NCI-H146 treated with DMSO at 0.1 percent for 48 hours (cell line): ENCODE measurements around the gene CYREN.
"Not testable (repeated sequence)": the region's sequence is repeated elsewhere in the genome, so short reads cannot be mapped to it uniquely, and the experiment has no call there.

Source experiments
- DNase-seq: peaks from one replicate; lab custom pipeline; 2025; ENCODE audit not compliant: unreplicated experiment; lab: John Stamatoyannopoulos, UW

Gene CYREN

DNA sequence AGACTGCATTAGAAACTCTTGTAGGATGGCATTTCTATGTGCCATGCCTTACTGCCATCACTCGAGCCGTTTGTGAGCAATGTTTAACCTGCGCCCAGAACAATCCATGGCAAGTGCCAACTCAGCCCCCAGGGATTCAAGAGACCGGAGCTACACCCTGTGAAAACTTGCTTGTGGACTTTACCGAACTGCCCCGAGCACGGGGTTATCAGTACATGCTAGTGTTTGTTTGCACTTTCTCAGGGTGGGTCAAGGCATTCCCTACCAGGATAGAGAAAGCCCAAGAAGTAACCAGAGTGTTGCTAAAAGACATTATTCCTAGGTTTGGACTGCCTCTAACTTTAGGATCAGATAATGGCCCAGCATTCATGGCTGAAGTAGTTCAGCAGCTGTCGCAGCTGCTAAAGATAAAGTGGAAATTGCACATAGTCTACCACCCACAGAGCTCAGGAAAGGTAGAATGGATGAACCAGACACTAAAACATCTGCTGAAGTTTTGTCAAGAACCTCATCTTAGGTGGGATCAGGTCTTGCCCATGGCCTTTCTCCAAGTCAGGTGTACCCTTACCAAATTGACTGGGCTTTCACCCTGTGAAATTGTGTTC is 8.9 kb upstream of the CYREN start:
- DNase-seq, result no peak

DNA sequence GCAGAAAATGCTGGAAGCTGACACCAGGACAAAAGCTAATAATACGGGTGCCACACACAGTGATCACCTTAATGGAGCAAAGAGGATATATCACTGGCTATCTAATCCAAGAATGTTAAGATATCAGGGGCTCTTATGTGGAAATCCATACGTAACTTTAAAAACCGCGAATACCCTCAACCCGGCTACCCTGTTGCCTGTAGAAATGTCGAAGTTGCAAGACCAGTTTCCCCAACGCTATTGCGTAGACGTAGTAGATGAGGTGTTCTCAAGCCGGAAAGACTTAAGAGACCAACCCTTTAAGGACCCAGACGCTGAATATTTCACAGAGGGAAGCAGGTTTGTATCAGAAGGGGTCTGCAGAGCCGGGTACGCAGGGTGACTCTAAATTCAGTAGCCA is 7.9 kb upstream of the CYREN start:
- DNase-seq, result no peak

DNA sequence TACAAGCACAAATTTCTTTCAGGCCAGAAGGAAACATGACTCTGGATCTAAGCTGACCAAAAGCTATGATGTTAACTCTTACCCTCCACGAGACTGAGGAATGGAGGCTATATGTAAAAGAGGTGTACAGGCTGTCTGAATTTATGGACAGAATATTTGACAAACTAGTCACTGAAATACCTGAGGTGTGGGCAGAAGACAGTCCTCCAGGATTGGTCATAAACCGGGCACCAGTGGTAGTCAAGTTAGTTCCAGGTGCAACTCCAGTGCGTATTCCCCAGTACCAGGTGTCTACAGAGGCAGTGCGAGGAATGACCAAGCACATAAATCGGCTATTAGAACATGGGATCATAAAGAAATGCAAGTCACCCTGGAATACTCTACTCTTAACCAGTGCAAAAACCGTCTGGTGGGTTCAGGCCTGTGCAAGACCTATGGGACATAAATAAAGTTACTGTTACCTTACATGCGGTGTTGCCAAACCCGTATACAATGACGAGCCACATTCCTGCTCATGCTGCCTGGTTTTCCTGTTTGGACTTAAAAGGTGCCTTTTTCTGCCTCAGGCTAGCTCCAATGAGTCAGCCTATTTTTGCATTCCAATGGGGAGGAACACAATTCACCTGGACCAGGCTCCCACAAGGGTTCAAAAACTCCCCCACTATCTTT is 6.7 kb upstream of the CYREN start:
- DNase-seq, result no peak

DNA sequence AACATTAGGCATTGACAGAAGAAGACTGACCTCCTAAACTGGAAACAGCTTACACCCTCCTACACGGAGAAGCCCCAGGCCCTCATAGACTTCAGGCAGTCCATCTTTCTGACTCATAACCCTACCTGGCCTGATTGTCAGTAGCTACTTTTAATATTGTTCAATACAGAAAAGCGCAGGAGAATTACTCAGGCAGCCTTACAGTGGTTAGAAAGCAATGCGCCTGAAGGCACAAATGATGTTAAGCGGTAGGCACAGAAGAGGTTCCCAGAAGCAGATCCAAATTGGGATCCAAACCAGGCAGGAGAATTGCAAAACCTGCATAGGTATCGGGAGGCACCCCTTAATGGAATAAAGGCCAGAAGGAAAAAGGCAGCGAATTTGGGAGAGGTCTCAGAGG is 5.4 kb upstream of the CYREN start:
- DNase-seq, result no peak

DNA sequence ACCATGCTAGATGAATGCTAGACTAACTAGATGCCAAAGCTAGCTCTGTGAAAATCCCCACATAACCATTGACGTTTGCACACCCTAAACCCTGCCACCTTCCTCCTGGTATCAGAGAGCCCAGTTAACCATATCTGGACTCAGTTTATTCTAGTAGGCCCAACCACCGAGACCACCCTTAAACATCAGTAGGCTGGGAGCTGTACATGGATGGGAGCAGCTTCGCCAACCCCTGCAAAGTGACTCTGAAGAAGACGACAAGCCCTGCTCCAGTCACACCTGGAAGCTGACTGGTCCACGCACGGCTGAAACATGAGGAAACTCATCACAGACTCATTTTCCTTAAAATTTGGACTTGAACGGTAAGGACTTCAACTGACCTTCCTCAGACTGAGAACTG is 4.4 kb upstream of the CYREN start:
- no peak for DNase-seq

DNA sequence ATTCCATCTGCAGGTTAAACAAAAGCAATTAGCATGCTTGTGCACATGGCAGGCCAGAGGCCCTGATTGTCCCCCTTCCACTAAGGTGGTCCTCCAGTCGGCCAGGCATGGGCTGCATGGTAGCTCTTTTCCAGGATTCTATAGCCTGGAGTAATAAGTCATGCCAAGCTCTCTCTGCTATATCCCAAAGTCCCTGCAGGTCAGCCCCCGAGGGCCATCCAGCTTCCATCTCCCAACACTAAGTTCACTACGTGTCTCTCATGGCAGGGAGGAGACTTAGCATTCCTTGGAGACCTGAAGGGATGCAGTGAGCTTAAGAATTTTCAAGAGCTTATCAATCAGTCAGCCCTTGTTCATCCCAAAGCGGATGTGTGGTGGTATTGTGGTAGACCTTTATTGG is 3.4 kb upstream of the CYREN start:
- DNase-seq, result not testable (repeated sequence)

DNA sequence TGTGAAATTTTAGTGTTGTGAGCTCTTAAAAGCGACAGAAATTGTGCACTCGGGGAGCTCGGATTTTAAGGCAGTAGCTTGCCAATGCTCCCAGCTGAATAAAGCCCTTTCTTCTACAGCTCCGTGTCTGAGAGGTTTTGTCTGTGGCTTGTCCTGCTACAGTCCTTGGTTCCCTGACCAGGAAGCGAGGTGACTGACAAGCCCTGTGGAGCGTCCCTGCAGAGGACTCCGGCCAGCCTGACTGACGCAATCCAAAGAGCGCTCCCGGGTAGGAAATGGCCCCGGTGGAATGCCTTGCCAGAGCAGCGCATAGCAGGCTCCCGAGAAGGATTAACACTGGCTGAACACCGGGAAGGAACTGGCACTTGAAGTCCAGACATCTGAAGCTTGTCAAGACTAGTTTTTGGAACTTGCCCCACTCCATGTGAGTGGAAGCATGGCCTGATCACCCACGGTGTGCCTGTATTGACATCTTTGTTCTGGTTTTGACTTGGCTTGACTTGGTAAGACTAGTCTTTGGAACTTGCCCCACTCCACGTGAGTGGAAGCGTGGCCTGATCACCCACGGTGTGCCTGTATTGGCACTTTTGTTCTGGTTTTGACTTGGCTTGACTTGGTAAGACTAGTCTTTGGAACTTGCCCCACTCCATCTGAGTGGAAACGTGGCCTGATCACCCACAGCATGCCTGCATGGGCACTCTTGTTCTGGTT is 1.2 kb upstream of the CYREN start:
- DNase-seq, result not testable (repeated sequence)

DNA sequence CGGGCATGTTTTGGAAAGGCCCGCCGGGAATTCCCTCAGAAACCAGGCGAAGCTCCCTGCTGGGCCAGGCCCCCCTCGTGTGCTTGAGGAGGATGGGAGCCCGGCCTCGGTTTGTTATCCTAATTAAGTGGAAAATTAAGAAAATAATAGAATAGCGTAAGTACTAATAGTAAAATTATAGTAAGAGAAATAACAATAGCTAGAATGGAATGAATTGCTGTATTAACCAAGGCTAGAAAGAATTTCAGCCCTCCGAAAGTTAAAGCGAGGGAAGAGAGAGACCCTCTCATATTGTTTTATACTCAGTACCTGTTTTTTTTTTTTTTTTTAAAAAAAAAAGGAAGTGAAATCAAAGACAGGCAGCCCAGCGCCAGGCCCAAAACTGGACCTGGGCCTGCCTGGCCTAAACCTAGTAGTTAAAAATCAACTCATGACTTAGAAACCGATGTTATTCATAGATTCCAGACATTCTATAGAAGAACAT is 533 bp upstream of the CYREN start:
- DNase-seq, result not testable (repeated sequence)

DNA sequence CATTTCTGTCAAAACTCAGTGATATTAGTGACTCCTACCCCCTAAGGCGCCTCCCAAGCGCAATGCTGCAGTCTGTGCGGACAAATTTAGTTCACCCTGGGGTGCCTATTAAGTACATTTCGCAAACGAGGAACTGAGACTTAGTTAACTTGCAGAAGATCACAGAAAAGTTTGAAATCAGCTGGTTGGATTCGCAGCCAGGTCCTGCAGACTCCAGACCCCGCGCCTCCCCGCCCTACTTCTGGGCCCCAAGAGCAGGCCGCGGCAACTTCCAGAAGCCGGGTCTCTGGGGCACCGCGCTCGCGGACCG is 588 bp downstream of the CYREN start:
- DNase-seq, result no peak

DNA sequence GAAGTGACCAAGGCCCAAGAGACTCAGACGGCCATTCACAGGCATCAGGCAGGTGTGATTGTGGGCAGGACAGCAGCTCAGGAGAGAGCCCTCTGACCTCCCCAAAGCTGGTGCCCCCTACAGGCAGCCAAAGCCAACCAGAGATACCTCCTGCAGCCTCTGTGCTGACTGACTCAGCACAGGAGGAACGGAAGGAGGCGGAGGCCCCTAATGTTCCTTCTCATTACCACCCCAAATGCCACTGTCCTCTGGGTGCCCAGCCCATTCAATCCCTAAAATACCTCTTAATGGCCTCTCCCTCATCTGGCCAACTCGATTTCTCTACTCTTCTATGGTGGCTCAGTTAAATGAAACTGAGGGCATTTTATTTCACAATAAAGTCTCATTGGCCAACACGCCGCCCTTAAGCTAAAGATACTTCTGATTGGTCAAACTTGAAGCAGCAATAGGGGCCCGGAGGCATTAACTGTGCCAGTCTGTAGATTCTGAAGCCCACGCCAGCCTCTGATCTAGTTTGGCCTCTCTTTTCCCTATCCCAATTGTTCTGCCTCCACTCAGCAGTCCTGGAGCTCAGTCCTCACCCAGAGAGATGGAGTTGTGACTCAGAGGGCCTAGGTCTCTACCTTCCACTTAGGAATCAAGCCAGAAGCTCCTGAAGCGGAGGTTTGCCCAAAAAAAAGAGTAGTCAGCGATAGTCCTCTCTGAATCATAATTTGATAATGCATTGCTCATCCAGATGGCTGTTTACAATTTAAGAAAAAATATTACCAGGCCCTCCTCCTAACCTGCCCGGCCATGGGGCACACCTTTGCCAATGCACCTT is 1.2 kb downstream of the CYREN start:
- DNase-seq, result no peak

DNA sequence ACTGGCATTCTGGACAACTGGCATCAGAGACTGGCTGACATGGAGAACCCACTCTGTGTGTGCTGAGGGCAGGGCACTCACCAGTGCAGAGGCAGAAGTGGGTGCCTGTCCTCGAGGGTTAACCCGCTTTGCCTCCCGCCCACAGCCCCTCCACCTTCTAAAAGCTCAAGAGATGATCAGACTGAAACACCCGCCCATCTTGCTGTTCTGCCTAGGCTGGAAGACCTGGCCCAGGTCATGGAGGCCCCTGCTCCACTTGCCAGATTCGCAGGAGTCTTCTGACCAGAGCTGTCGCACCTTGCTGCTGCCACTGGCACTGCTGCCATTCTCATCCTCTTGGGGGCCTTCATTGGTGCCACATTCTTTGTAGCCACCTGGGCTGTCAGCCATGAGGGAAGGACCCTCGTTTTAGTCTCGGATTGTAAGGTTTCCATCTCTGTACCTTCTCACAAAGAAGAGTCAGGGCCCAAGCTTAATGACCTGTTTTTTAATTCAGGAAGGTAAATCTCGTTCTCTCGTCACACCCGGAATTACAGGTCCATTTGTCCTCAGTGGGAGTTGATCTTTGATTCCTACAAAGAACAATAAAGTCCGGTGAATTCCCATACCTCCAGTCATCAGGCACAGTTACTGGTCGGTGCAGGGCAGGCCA is 1.9 kb downstream of the CYREN start:
- DNase-seq, result no peak

DNA sequence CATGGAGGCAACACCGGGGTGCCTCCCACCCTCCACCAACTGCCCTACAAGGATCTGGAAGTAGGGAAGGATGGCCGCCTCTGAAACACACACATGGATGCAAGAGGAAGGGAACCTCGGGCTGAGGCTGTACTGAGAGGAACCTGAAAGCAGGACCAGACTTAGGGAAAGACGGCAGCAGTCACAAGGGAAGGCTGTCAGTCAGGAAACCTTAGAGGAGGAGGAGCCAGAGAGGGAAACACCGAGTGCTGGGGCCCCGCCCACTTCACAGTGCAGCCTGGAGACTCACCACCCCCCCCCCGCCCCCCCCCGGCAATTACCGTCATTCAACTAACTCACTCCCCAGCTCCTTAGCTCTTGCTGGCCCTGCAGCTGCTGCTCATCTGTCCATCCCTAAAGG is 2.5 kb downstream of the CYREN start:
- DNase-seq, result no peak

DNA sequence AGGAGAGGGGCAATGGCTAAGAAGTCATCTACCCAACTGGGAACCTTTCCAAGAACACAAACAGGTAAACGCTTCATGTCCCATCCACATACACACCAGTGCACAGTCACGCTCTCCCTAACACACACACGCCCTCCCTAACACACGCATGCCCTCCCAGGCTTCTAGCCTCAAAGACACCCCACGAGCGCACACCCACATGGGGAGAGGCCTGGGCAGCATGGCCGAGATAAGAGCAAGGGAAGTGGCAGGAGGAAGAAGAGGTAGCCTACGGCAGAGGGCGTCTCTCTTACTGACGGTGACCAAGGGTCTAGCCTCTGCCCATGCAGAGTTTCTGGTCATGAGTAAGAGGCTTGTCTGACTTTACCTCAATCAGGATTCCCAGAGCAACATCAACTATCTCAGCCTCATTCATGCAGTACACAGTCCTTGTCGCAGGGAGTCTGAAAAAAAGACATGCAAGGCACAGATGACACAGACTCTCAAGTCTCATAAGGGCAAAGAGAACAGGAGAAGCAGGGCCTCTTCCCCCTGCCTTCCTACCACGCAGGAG is 3.1 kb downstream of the CYREN start:
- DNase-seq, result no peak

DNA sequence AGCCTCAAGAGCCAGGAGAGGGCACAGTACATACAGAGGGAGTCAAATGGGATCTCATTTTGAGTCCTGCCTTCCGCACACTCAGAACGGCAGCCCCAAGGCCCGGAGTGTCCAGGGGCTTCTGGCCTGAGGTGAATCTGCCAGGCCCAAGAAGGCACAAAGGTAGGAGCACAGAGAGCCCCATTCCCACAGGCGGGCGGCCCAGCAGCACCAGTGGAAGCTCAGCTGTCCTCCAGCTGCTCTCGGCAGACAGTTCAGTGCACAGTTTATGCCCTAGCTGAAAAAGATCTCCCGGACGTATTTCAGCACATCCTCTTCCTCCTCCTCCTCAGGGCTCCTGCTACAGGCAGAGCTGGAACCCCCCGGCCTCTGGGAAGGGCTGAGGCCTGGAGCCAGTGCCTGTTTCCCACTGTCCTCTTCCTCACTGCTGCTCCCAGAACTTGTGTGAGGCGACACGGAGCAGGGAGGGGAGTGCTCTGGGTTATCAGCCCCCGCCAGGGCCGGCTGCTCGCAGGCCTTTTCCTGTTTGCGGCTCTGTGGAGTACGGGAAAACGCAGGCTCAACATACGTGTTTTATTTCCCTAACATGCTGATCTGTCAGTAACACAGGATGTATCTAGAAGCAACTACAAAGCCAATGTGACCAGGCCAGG is 4.0 kb downstream of the CYREN start:
- DNase-seq, result no peak

DNA sequence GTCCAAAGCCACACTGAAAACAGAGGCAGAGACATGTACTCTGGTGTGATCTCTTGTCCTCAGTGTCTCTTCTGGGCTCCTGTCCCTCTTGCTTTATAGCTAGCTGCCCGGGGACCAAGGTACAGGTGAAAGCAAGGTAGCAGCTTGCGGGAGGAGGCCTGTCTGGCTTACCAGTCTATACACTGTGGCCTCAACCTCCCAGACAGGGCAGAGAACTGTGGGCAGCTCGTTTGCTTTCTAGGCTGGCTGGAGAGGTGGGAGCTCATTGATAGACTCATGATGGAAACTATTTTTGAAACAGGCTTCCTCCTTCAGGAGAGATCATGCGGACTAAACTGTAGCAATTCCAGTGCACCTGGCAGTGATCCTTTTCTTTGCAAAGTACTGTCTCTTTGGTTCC is 4.6 kb downstream of the CYREN start:
- no peak for DNase-seq

DNA sequence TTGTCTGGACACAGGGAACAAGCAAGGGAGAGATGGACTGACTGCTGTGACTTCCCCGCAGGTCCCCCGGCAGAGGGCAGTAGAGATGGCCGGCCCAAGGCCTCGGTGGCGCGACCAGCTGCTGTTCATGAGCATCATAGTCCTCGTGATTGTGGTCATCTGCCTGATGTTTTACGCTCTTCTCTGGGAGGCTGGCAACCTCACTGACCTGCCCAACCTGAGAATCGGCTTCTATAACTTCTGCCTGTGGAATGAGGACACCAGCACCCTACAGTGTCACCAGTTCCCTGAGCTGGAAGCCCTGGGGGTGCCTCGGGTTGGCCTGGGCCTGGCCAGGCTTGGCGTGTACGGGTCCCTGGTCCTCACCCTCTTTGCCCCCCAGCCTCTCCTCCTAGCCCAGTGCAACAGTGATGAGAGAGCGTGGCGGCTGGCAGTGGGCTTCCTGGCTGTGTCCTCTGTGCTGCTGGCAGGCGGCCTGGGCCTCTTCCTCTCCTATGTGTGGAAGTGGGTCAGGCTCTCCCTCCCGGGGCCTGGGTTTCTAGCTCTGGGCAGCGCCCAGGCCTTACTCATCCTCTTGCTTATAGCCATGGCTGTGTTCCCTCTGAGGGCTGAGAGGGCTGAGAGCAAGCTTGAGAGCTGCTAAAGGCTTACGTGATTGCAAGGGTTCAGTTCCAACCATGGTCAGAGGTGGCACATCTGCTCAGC is 6.0 kb downstream of the CYREN start:
- DNase-seq, result no peak

DNA sequence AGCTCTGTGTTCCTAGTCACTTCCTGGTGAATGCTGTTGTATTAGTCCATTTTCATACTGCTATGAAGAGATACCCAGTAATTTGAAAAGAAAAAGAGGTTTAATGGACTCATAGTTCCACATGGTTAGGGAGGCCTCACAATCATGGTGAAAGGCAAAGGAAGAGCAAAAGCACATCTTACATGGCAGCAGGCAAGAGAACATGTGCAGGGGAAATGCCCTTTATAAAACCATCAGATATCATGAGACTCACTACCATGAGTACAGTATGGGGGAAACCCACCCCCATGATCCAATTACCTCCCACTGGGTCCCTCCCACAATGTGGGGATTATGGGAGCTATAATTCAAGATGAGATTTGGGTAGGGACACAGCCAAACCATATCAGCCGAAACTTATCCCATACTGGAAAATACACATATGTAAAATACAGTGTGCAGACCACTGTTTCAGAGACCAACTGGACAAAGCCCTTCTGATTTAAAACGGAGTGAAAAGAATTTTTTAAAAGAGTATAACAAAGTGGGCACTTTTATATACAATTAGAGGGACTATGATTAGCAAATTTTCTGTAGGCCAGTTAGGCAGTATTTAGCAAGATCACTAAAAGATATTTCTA is 8.0 kb downstream of the CYREN start:
- no peak for DNase-seq

DNA sequence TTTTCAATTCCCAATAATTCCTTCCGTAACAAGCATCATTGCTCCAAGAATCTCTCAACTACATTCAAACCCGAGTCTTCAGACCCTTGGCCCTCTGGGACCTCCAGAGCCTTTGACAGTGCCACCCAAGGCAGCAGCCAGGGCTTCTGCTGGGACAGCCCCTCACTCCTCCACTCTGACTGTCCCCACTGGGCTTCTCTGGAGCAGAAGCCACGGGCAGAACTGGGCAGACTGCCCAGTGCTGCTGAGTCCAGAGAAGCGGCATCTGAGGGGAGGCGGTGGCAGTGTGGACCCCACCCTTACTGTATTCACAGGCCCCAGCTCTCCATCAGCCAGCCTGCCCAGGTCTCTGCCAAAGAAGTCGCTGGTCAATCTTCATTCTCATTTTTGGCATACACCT is 8.8 kb downstream of the CYREN start:
- DNase-seq, result no peak
